Measurements from ENCODE around the gene NTN4. TPM values are rescaled to one million over a fixed set of nuclear protein-coding genes. Genes with fewer than 3 reads are reported as not detected.

Gene NTN4
- total RNA-seq, 1 experiment from 2014 or later = 0.17 TPM

- H3K27me3 Mint-ChIP-seq (ENCODE audit: low read depth) = peaks cover 57% of the 10 kb centered on the region
Observed at GRCh38 chr12:95787274-95787818, 3.2 kb downstream of the NTN4 start.

More at GRCh38 chr12:95787274-95787818, 3.2 kb downstream of the NTN4 start:
- no peak overlapping the region for H3K27ac Mint-ChIP-seq
- Histone ChIP-seq H3K4me2 (ENCODE audit: insufficient read depth, insufficient read length, low read length) (no peak overlapping the region), H2BK5ac (ENCODE audit: insufficient read length, low read length) (no peak overlapping the region), H2BK15ac (ENCODE audit: low read depth, low read length) (no peak overlapping the region), H3K9me3 (ENCODE audit: control insufficient read depth, low read depth, low read length) (no peaks in the 10 kb centered on the region), H3T11ph (ENCODE audit: low read length) (no peak overlapping the region), H2AFZ (ENCODE audit: low read length) (no peak overlapping the region), H2BK20ac (ENCODE audit: low read depth, low read length, poor library complexity, severe bottlenecking) (no peak overlapping the region), H4K91ac (ENCODE audit: insufficient read length, low read depth, low read length) (no peak overlapping the region), H2BK12ac (ENCODE audit: insufficient read length, low read depth, low read length) (no peak overlapping the region), H3K27ac (ENCODE audit: insufficient read length, low read depth, low read length) (no peak overlapping the region), H3K14ac (ENCODE audit: insufficient read depth, low read length) (no peak overlapping the region), H3K23me2 (ENCODE audit: insufficient read length, low read depth, low read length, poor library complexity, severe bottlenecking) (peaks cover 18% of the 10 kb centered on the region), H4K8ac (replicated peaks; ENCODE audit: insufficient read length, low read depth, low read length) (no peak overlapping the region), H3K4ac (ENCODE audit: low read depth, low read length) (no peak overlapping the region), H3K9ac (ENCODE audit: extremely low read depth, insufficient read length, low read length) (no peak overlapping the region), H4K5ac (ENCODE audit: insufficient read length, low read depth, low read length) (no peak overlapping the region), H3K18ac (ENCODE audit: insufficient read length, low read depth, low read length) (no peak overlapping the region), H2BK120ac (ENCODE audit: low read depth, low read length, poor library complexity, severe bottlenecking) (no peak overlapping the region), H3K4me1 (ENCODE audit: insufficient read depth, low read length) (no peaks in the 10 kb centered on the region), H3K23ac (ENCODE audit: insufficient read length, low read depth, low read length) (no peak overlapping the region), H4K20me1 (ENCODE audit: control insufficient read depth, insufficient read depth, insufficient read length) (peaks cover 2% of the 10 kb centered on the region), H3K56ac (ENCODE audit: insufficient read length, low read depth, low read length) (no peak overlapping the region), H3K27me3 (ENCODE audit: insufficient read depth, low read length) (peaks cover 26% of the 10 kb centered on the region; the same call in 1 of the 2 replicates), H2AK5ac (ENCODE audit: insufficient read length, low read length) (no peak overlapping the region), H3K79me2 (ENCODE audit: insufficient read depth, low read length) (no peaks in the 10 kb centered on the region), H3K79me1 (ENCODE audit: insufficient read depth, low read depth, low read length, poor library complexity, severe bottlenecking) (no peaks in the 10 kb centered on the region)
- no peak for DNase-seq
- H3K4me3 Mint-ChIP-seq = no peak overlapping the region
- no peaks in the 10 kb centered on the region for H3K9me3 Mint-ChIP-seq
- no CpG with 5 or more reads among the region's 12 CpGs for WGBS (ENCODE audit: extremely low coverage, insufficient read length, low lambda C conversion rate)
- H3K4me1 Mint-ChIP-seq = peaks cover 13 to 14% of the 10 kb centered on the region in 2 experiments
- H3K36me3 Mint-ChIP-seq (ENCODE audit: insufficient read depth in 1 of 3, low read depth in 3 of 3) = no peaks in the 10 kb centered on the region
- TF ChIP-seq CTCF (conservative IDR thresholded peaks at IDR 0.05) = no peak
